ENCODE data around the gene ETAA1.

Gene ETAA1

GRCh38 chr2:67437114-67437513 lies 40.0 kb downstream of the ETAA1 start:
- H3K36me3 ChIP-seq (ENCODE audit: low read length) = no peaks in the 10 kb centered on the region
- no peaks in the 10 kb centered on the region for H3F3A ChIP-seq (ENCODE audit: insufficient read depth)
- H3K9me3 ChIP-seq (ENCODE audit: insufficient read depth, low read length) = no peaks in the 10 kb centered on the region; the same call in 1 of the 2 replicates
- H2AFZ ChIP-seq (ENCODE audit: low read depth, low read length, severe bottlenecking) = no peak overlapping the region
- no peak overlapping the region for H3K27ac ChIP-seq (ENCODE audit: low read depth, low read length)
- no peaks in the 10 kb centered on the region for H3K27me3 ChIP-seq (ENCODE audit: low read length)
- no peak overlapping the region for H3K4me3 ChIP-seq (ENCODE audit: insufficient read depth, low read length, poor library complexity, severe bottlenecking)
- no peaks in the 10 kb centered on the region for H4K20me1 ChIP-seq (ENCODE audit: low read depth, low read length)
- TF ChIP-seq EZH2phosphoT487 (conservative IDR thresholded peaks at IDR 0.05; ENCODE audit: low read length) (no peak), CTCF (IDR thresholded peaks at IDR 0.05; ENCODE audit: insufficient read depth, low read length, poor library complexity, severe bottlenecking) (no peak)
- H3K9me2 ChIP-seq (replicated peaks; ENCODE audit: insufficient read depth, low read length) = no peaks in the 10 kb centered on the region
- H3K79me2 ChIP-seq (ENCODE audit: insufficient read depth, low read length) = no peaks in the 10 kb centered on the region
- H3K9ac ChIP-seq (ENCODE audit: low read length) = no peak overlapping the region
- no peak overlapping the region for H3K4me2 ChIP-seq (ENCODE audit: low read depth, low read length, poor library complexity, severe bottlenecking)

GRCh38 chr2:67438337-67438736 lies 41.2 kb downstream of the ETAA1 start:
- no peak overlapping the region for H2AFZ ChIP-seq (ENCODE audit: low read depth, low read length, severe bottlenecking)
- no peaks in the 10 kb centered on the region for H3K36me3 ChIP-seq (ENCODE audit: low read length)
- no peaks in the 10 kb centered on the region for H3K79me2 ChIP-seq (ENCODE audit: insufficient read depth, low read length)
- no peak for TF ChIP-seq CTCF (IDR thresholded peaks at IDR 0.05; ENCODE audit: insufficient read depth, low read length, poor library complexity, severe bottlenecking)
- TF ChIP-seq EZH2phosphoT487 (conservative IDR thresholded peaks at IDR 0.05; ENCODE audit: low read length) = no peak
- no peak overlapping the region for H3K9ac ChIP-seq (ENCODE audit: low read length)
- H3K9me2 ChIP-seq (replicated peaks; ENCODE audit: insufficient read depth, low read length) = no peaks in the 10 kb centered on the region
- no peak overlapping the region for H3K27ac ChIP-seq (ENCODE audit: low read depth, low read length)
- H4K20me1 ChIP-seq (ENCODE audit: low read depth, low read length) = no peaks in the 10 kb centered on the region
- H3K4me3 ChIP-seq (ENCODE audit: insufficient read depth, low read length, poor library complexity, severe bottlenecking) = no peak overlapping the region
- H3K9me3 ChIP-seq (ENCODE audit: insufficient read depth, low read length) = no peaks in the 10 kb centered on the region; the same call in 1 of the 2 replicates
- no peaks in the 10 kb centered on the region for H3F3A ChIP-seq (ENCODE audit: insufficient read depth)
- H3K27me3 ChIP-seq (ENCODE audit: low read length) = no peaks in the 10 kb centered on the region
- no peak overlapping the region for H3K4me2 ChIP-seq (ENCODE audit: low read depth, low read length, poor library complexity, severe bottlenecking)

- Histone ChIP-seq H2AFZ (ENCODE audit: low read depth, low read length, severe bottlenecking) (no peak overlapping the region), H3K4me2 (ENCODE audit: low read depth, low read length, poor library complexity, severe bottlenecking) (no peak overlapping the region), H3K9ac (ENCODE audit: low read length) (no peak overlapping the region)
Measured at GRCh38 chr2:67445652-67446268, 48.6 kb downstream of the ETAA1 start.

More at GRCh38 chr2:67445652-67446268, 48.6 kb downstream of the ETAA1 start:
- H3K36me3 ChIP-seq (ENCODE audit: low read length) = no peaks in the 10 kb centered on the region
- no peaks in the 10 kb centered on the region for H3K9me2 ChIP-seq (replicated peaks; ENCODE audit: insufficient read depth, low read length)
- no peak for TF ChIP-seq CTCF (IDR thresholded peaks at IDR 0.05; ENCODE audit: insufficient read depth, low read length, poor library complexity, severe bottlenecking)
- TF ChIP-seq EZH2phosphoT487 (conservative IDR thresholded peaks at IDR 0.05; ENCODE audit: low read length) = no peak
- no peaks in the 10 kb centered on the region for H3F3A ChIP-seq (ENCODE audit: insufficient read depth)
- H4K20me1 ChIP-seq (ENCODE audit: low read depth, low read length) = no peaks in the 10 kb centered on the region
- H3K79me2 ChIP-seq (ENCODE audit: insufficient read depth, low read length) = no peaks in the 10 kb centered on the region
- no peak overlapping the region for H3K4me3 ChIP-seq (ENCODE audit: insufficient read depth, low read length, poor library complexity, severe bottlenecking)
- no peaks in the 10 kb centered on the region for H3K9me3 ChIP-seq (ENCODE audit: insufficient read depth, low read length)
- H3K27me3 ChIP-seq (ENCODE audit: low read length) = no peaks in the 10 kb centered on the region
- no peak overlapping the region for H3K27ac ChIP-seq (ENCODE audit: low read depth, low read length)
